BJ (cell line): ENCODE results near the gene IL23A. TPM values are rescaled to one million over a fixed set of nuclear protein-coding genes. Genes with fewer than 3 reads are reported as not detected.

Experiments used
- CTCF ChIA-PET: fragments of 350-600 bp; formaldehyde crosslinking; extraction: SDS; loops from one replicate; lab custom pipeline; 2021; ENCODE audit warnings: antibody characterized with exemption, inconsistent platforms; lab: Yijun Ruan, JAX
- POLR2A ChIA-PET: fragments of 300-600 bp; sonication (Branson Sonifier 250); formaldehyde crosslinking; extraction: SDS; loops from one replicate; lab custom pipeline; 2021; ENCODE audit warnings: antibody characterized with exemption; lab: Charles Lee
- DNase-seq: peaks from one replicate; pipeline ENCODE4 v3.0.0-alpha.2; 2011; ENCODE audit warnings: low read depth
- H3K27me3 ChIP-seq: 2 replicates; pipeline ENCODE4 v1.6.0; 2011; ENCODE audit warnings: low read length; ENCODE audit not compliant: control insufficient read depth, insufficient read depth
- H3K36me3 ChIP-seq: 2 replicates; pipeline ENCODE4 v1.5.1; 2011; ENCODE audit warnings: low read length; ENCODE audit not compliant: control insufficient read depth, insufficient read depth
- H3K4me3 ChIP-seq: 2 replicates; pipeline ENCODE4 v1.5.1; 2011; ENCODE audit warnings: low read depth, mild to moderate bottlenecking, control low read depth, low read length
- CTCF ChIP-seq: IDR thresholded peaks from 2 replicates; pipeline ENCODE4 v1.5.1; 2011; ENCODE audit warnings: low read depth, mild to moderate bottlenecking, control low read depth, inconsistent platforms, low read length, moderate library complexity; ENCODE audit not compliant: insufficient read depth
- polyA plus RNA-seq: library from polyadenylated mRNA; depleted of rRNA; stranded (reverse); fragments of >200 nt; gene quantifications from 2 replicates; pipeline ENCODE4 v1.2.3, GENCODE V29; 2011

The IL23A gene
- polyA plus RNA-seq, 1 experiment: 0.12 TPM

- no peak for TF ChIP-seq CTCF
- Histone ChIP-seq H3K4me3 (no peak overlapping the region), H3K36me3 (no peaks in the 10 kb centered on the region; the same call in 1 of the 2 replicates), H3K27me3 (no peaks in the 10 kb centered on the region)
- POLR2A ChIA-PET: no interaction called here
- CTCF ChIA-PET: interaction anchor here (1.0 to 4.1 kb wide), 3 partner anchors 8 to 122 kb away, joined by 3 to 22 read pairs (median 4); no protein-coding TSS in a partner anchor
- no peak for DNase-seq
Measured at GRCh38 chr12:56361487-56362129, 22.9 kb downstream of the IL23A start.

- DNase-seq: no peak
Measured at GRCh38 chr12:56362130-56363059, 23.7 kb downstream of the IL23A start, which contains the start of gene APOF. APOF (minus strand) TSS chr12:56362857; CDS start chr12:56362745, 112 bp downstream.

GRCh38 chr12:56366948-56367347, 28.3 kb downstream of the IL23A start:
- POLR2A ChIA-PET: no interaction called here
- no peak overlapping the region for H3K4me3 ChIP-seq
- CTCF ChIA-PET: no interaction called here
- H3K27me3 ChIP-seq: no peaks in the 10 kb centered on the region
- H3K36me3 ChIP-seq: no peaks in the 10 kb centered on the region
- DNase-seq: no peak
- no peak for TF ChIP-seq CTCF

More at GRCh38 chr12:56362130-56363059, 23.7 kb downstream of the IL23A start, which contains the start of gene APOF:
- Histone ChIP-seq H3K4me3 (no peak within 1 kb of the TSS), H3K27me3 (no peaks in the 10 kb centered on the region), H3K36me3 (no peaks in the 10 kb centered on the region)
- ChIA-PET CTCF (interaction anchor here (1.0 to 4.1 kb wide), 4 partner anchors 9 to 121 kb away, joined by 3 to 22 read pairs (median 4); partner anchors contain the start of gene PAN2), POLR2A (no interaction called here)
- no peak for TF ChIP-seq CTCF

- ChIA-PET CTCF (no interaction called here), POLR2A (no interaction called here)
- Histone ChIP-seq H3K36me3 (no peaks in the 10 kb centered on the region), H3K4me3 (no peak overlapping the region), H3K27me3 (peaks cover 1% of the 10 kb centered on the region; the same call in 1 of the 2 replicates)
- TF ChIP-seq CTCF: no peak
- no peak for DNase-seq
Measured at GRCh38 chr12:56373515-56373914, 34.8 kb downstream of the IL23A start.
